WTC11 (cell line): ENCODE results near the gene LTBP1. TPM values are rescaled to one million over a fixed set of nuclear protein-coding genes. Genes with fewer than 3 reads are reported as not detected.

Experiments
- ATAC-seq: fragments of 200-7000 bp; cut with Tn5 transposase; 2 replicates; pipeline ENCODE4 v1.10.0; 2021; ENCODE audit warnings: mild to moderate bottlenecking, moderate library complexity
- CTCF ChIA-PET: fragments of 300-600 bp; sonication (Branson Sonifier 250); formaldehyde crosslinking; loops from one replicate; lab custom pipeline; 2021; ENCODE audit warnings: antibody characterized with exemption; lab: Charles Lee
- POLR2A ChIA-PET: fragments of 350-600 bp; sonication (Branson Sonifier 250); formaldehyde crosslinking; loops from one replicate; lab custom pipeline; 2021; ENCODE audit warnings: antibody characterized with exemption; lab: Charles Lee
- DNase-seq: peaks from one replicate; pipeline ENCODE4 v3.0.0; 2021; ENCODE audit warnings: low spot score
- H3K27ac Mint-ChIP-seq: 2 replicates; pipeline ENCODE4 v1.8.0; 2021; ENCODE audit warnings: mixed read lengths
- H3K27me3 Mint-ChIP-seq: 2 replicates; pipeline ENCODE4 v1.8.0; 2021; ENCODE audit warnings: low read depth, mild to moderate bottlenecking, moderate library complexity, mixed read lengths
- H3K36me3 Mint-ChIP-seq: 2 replicates; pipeline ENCODE4 v1.8.0; 2021; ENCODE audit warnings: mixed read lengths
- H3K4me1 Mint-ChIP-seq: 2 replicates; pipeline ENCODE4 v1.8.0; 2022; ENCODE audit warnings: mixed read lengths
- H3K4me3 Mint-ChIP-seq: 2 replicates; pipeline ENCODE4 v1.8.0; 2021; ENCODE audit warnings: mild to moderate bottlenecking, moderate library complexity, mixed read lengths
- H3K9me3 Mint-ChIP-seq: 2 replicates; pipeline ENCODE4 v1.8.0; 2021; ENCODE audit warnings: mixed read lengths
- ETV6 ChIP-seq: sonication (generic); formaldehyde crosslinking; IDR thresholded peaks from 2 replicates; pipeline ENCODE4 v1.8.1; 2022; ENCODE audit warnings: mild to moderate bottlenecking, missing genetic modification reagents
- FOXJ3 ChIP-seq: sonication (generic); formaldehyde crosslinking; IDR thresholded peaks from 2 replicates; pipeline ENCODE4 v1.9.0; 2021; ENCODE audit warnings: missing genetic modification reagents, mild to moderate bottlenecking, borderline replicate concordance
- FOXP1 ChIP-seq: sonication (generic); formaldehyde crosslinking; IDR thresholded peaks from 2 replicates; pipeline ENCODE4 v1.8.0; 2022; ENCODE audit warnings: missing genetic modification reagents, mild to moderate bottlenecking, moderate library complexity, borderline replicate concordance
- OVOL2 ChIP-seq: fragments of 250-450 bp; sonication (Bioruptor Pico); IDR thresholded peaks from 2 replicates; pipeline ENCODE4 v1.9.0; 2021; ENCODE audit warnings: mild to moderate bottlenecking, borderline replicate concordance
- TEAD1 ChIP-seq: sonication (generic); formaldehyde crosslinking; IDR thresholded peaks from 2 replicates; pipeline ENCODE4 v1.8.0; 2022; ENCODE audit warnings: mild to moderate bottlenecking, missing genetic modification reagents
- ZNF138 ChIP-seq: sonication (generic); formaldehyde crosslinking; conservative IDR thresholded peaks from 2 replicates; pipeline ENCODE4 v1.8.1; 2022; ENCODE audit warnings: mild to moderate bottlenecking, moderate library complexity, missing genetic modification reagents
- ZNF423 ChIP-seq: fragments of 250-450 bp; sonication (Bioruptor Pico); IDR thresholded peaks from 2 replicates; pipeline ENCODE4 v2.1.2; 2022; ENCODE audit warnings: mild to moderate bottlenecking, moderate library complexity
- total RNA-seq: library from RNA; stranded (reverse); gene quantifications from 3 replicates; pipeline ENCODE4 v1.2.3, GENCODE V29; 2021
- TF ChIP-seq, protein P1 (sequence below): sonication (generic); formaldehyde crosslinking; IDR thresholded peaks from 2 replicates; pipeline ENCODE4 v1.8.1; 2022; ENCODE audit warnings: low read depth, mild to moderate bottlenecking, moderate library complexity, missing genetic modification reagents, borderline replicate concordance
- TF ChIP-seq, protein P2 (sequence below): sonication (generic); formaldehyde crosslinking; IDR thresholded peaks from 2 replicates; pipeline ENCODE4 v1.8.0; 2022; ENCODE audit warnings: missing genetic modification reagents
- TF ChIP-seq, protein P3 (sequence below): sonication (generic); formaldehyde crosslinking; IDR thresholded peaks from 2 replicates; pipeline ENCODE4 v1.8.1; 2022; ENCODE audit warnings: mild to moderate bottlenecking, moderate library complexity, missing genetic modification reagents
- TF ChIP-seq, protein P4 (sequence below): sonication (generic); formaldehyde crosslinking; IDR thresholded peaks from 2 replicates; pipeline ENCODE4 v1.8.0; 2022; ENCODE audit warnings: mild to moderate bottlenecking, missing genetic modification reagents
- TF ChIP-seq, protein P5 (sequence below): sonication (generic); formaldehyde crosslinking; IDR thresholded peaks from 2 replicates; pipeline ENCODE4 v1.8.0; 2023; ENCODE audit warnings: missing genetic modification reagents, mild to moderate bottlenecking, borderline replicate concordance
- TF ChIP-seq, protein P6 (sequence below): sonication (generic); formaldehyde crosslinking; IDR thresholded peaks from 2 replicates; pipeline ENCODE4 v1.8.0; 2023; ENCODE audit warnings: missing genetic modification reagents

The LTBP1 gene
- total RNA-seq, 1 experiment from 2014 or later: 33.6 TPM

DNA sequence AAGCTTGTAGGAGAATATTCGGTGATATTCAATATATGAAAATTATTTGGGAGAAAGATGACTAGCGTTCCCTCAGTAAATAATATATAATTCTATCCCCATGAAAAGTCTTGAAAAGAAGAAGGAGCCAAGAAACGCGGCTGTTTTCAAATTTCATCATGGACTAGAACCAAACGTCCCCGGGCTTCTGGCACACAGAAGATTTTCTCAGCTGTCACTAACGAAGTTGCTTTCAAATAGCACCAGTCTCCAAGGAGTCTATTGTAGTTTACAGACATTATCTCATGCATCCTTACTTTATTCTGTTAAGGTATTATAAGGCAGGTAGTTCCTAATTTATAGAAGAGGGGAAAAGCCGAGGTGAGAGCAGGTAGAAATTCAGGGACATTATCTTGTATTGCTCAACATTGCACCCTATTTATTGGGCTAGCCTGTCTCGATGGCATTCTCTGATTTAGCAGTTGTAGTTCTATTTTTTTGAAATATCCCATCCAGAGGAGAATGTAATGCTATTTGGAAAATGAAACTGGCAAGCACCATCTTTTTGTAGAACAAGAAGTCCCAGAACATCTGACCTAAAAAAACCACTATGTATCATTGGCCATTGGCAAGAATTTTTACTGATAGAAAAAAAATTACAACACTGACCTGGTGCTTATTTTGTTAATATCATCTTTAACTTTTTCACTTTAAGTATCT, 331.6 kb downstream of the LTBP1 start:
- Mint-ChIP-seq H3K27ac (no peak overlapping the region), H3K4me3 (no peak overlapping the region), H3K9me3 (no peaks in the 10 kb centered on the region), H3K27me3 (no peaks in the 10 kb centered on the region), H3K4me1 (no peaks in the 10 kb centered on the region), H3K36me3 (peaks cover 3% of the 10 kb centered on the region; the same call in 1 of the 2 replicates)
- DNase-seq: no peak
- ATAC-seq: no peak
- POLR2A ChIA-PET: no interaction called here
- CTCF ChIA-PET: interaction anchor here (0.7 kb wide), 1 partner anchor 26 kb away, joined by 7 read pairs; no protein-coding TSS in a partner anchor
- TF ChIP-seq FOXJ3 (CRISPR knock-in tag) (no peak), TEAD1 (CRISPR knock-in tag) (no peak), ETV6 (CRISPR knock-in tag) (no peak), FOXP1 (no peak), ZNF423 (CRISPR knock-in tag) (no peak), ZNF138 (CRISPR knock-in tag) (no peak), OVOL2 (CRISPR knock-in tag) (no peak)
- TF ChIP-seq, protein P1, sequence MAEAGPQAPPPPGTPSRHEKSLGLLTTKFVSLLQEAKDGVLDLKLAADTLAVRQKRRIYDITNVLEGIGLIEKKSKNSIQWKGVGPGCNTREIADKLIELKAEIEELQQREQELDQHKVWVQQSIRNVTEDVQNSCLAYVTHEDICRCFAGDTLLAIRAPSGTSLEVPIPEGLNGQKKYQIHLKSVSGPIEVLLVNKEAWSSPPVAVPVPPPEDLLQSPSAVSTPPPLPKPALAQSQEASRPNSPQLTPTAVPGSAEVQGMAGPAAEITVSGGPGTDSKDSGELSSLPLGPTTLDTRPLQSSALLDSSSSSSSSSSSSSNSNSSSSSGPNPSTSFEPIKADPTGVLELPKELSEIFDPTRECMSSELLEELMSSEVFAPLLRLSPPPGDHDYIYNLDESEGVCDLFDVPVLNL (CRISPR knock-in tag): no peak
- TF ChIP-seq, protein P2, sequence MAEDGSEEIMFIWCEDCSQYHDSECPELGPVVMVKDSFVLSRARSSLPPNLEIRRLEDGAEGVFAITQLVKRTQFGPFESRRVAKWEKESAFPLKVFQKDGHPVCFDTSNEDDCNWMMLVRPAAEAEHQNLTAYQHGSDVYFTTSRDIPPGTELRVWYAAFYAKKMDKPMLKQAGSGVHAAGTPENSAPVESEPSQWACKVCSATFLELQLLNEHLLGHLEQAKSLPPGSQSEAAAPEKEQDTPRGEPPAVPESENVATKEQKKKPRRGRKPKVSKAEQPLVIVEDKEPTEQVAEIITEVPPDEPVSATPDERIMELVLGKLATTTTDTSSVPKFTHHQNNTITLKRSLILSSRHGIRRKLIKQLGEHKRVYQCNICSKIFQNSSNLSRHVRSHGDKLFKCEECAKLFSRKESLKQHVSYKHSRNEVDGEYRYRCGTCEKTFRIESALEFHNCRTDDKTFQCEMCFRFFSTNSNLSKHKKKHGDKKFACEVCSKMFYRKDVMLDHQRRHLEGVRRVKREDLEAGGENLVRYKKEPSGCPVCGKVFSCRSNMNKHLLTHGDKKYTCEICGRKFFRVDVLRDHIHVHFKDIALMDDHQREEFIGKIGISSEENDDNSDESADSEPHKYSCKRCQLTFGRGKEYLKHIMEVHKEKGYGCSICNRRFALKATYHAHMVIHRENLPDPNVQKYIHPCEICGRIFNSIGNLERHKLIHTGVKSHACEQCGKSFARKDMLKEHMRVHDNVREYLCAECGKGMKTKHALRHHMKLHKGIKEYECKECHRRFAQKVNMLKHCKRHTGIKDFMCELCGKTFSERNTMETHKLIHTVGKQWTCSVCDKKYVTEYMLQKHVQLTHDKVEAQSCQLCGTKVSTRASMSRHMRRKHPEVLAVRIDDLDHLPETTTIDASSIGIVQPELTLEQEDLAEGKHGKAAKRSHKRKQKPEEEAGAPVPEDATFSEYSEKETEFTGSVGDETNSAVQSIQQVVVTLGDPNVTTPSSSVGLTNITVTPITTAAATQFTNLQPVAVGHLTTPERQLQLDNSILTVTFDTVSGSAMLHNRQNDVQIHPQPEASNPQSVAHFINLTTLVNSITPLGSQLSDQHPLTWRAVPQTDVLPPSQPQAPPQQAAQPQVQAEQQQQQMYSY (CRISPR knock-in tag): no peak
- TF ChIP-seq, protein P3, sequence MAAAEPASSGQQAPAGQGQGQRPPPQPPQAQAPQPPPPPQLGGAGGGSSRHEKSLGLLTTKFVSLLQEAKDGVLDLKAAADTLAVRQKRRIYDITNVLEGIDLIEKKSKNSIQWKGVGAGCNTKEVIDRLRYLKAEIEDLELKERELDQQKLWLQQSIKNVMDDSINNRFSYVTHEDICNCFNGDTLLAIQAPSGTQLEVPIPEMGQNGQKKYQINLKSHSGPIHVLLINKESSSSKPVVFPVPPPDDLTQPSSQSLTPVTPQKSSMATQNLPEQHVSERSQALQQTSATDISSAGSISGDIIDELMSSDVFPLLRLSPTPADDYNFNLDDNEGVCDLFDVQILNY: no peak
- TF ChIP-seq, protein P4, sequence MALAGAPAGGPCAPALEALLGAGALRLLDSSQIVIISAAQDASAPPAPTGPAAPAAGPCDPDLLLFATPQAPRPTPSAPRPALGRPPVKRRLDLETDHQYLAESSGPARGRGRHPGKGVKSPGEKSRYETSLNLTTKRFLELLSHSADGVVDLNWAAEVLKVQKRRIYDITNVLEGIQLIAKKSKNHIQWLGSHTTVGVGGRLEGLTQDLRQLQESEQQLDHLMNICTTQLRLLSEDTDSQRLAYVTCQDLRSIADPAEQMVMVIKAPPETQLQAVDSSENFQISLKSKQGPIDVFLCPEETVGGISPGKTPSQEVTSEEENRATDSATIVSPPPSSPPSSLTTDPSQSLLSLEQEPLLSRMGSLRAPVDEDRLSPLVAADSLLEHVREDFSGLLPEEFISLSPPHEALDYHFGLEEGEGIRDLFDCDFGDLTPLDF (CRISPR knock-in tag): no peak
- TF ChIP-seq, protein P5, sequence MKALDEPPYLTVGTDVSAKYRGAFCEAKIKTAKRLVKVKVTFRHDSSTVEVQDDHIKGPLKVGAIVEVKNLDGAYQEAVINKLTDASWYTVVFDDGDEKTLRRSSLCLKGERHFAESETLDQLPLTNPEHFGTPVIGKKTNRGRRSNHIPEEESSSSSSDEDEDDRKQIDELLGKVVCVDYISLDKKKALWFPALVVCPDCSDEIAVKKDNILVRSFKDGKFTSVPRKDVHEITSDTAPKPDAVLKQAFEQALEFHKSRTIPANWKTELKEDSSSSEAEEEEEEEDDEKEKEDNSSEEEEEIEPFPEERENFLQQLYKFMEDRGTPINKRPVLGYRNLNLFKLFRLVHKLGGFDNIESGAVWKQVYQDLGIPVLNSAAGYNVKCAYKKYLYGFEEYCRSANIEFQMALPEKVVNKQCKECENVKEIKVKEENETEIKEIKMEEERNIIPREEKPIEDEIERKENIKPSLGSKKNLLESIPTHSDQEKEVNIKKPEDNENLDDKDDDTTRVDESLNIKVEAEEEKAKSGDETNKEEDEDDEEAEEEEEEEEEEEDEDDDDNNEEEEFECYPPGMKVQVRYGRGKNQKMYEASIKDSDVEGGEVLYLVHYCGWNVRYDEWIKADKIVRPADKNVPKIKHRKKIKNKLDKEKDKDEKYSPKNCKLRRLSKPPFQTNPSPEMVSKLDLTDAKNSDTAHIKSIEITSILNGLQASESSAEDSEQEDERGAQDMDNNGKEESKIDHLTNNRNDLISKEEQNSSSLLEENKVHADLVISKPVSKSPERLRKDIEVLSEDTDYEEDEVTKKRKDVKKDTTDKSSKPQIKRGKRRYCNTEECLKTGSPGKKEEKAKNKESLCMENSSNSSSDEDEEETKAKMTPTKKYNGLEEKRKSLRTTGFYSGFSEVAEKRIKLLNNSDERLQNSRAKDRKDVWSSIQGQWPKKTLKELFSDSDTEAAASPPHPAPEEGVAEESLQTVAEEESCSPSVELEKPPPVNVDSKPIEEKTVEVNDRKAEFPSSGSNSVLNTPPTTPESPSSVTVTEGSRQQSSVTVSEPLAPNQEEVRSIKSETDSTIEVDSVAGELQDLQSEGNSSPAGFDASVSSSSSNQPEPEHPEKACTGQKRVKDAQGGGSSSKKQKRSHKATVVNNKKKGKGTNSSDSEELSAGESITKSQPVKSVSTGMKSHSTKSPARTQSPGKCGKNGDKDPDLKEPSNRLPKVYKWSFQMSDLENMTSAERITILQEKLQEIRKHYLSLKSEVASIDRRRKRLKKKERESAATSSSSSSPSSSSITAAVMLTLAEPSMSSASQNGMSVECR (CRISPR knock-in tag): no peak
- TF ChIP-seq, protein P6, sequence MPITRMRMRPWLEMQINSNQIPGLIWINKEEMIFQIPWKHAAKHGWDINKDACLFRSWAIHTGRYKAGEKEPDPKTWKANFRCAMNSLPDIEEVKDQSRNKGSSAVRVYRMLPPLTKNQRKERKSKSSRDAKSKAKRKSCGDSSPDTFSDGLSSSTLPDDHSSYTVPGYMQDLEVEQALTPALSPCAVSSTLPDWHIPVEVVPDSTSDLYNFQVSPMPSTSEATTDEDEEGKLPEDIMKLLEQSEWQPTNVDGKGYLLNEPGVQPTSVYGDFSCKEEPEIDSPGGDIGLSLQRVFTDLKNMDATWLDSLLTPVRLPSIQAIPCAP (CRISPR knock-in tag): no peak
